Eye (tissue), 1 donor: ENCODE results near the gene SMYD1.

Experiments used
- DNase-seq: peaks from one replicate; pipeline ENCODE4 v3.0.0-alpha.2; 2015

SMYD1 gene

GRCh38 chr2:88147145-88147544 lies 79.5 kb downstream of the SMYD1 start:
- DNase-seq = no peak

DNA sequence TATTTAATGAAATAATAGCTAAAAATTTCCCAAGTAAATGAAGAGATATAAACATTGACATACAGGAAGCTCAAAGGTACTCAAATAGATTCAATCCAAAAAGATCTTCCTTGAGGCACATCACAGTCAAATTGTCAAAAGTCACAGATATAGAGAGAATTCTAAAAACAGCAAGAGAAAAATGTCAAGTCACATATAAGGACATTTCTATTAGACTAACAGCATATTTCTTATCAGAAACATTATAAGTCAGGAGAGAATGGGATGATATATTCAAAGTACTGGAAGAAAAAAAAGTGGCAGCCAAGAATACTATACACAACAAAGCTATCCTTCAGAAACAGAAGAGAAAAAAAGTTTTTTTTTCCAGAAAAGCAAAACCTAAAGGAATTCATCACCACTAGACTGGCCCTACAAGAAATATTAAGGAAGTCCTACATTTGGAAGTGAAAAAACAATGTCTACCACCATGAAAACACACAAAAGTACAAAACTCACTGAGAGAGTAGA lies 81.4 kb downstream of the SMYD1 start:
- no peak for DNase-seq

- no peak for DNase-seq
These were observed 91.9 kb downstream of the SMYD1 start for GRCh38 chr2:88159481-88159880.

GRCh38 chr2:88159955-88160415 lies 92.4 kb downstream of the SMYD1 start:
- DNase-seq = peak; percentile 91

DNA sequence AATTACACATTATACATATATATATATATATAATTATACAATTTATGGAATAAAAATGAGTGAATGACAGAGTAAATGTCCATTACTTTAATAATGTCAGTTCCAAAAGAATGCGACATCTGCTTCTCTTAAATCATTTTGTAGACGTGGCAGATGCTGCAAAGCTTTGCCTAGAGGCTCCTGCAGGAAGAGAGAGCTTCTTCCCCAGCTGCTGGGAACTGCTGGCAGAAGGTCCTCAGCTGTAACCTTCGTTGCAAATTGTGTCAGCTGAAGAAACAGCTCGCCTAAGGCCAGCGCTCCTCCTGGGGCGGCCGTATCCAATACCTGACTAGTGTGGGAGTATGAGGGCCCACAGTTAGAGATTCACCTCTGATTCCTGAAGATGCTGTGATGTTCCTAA lies 92.9 kb downstream of the SMYD1 start:
- DNase-seq = no peak

GRCh38 chr2:88161446-88162244 lies 94.0 kb downstream of the SMYD1 start:
- DNase-seq = no peak
